WTC11 (cell line): ENCODE measurements around the gene ZFPM1. TPM values are rescaled to one million over a fixed set of nuclear protein-coding genes. Genes with fewer than 3 reads are reported as not detected.

ENCODE experiments used
- EMX1 ChIP-seq: fragments of 250-450 bp; sonication (Bioruptor Pico); IDR thresholded peaks from 2 replicates; pipeline ENCODE4 v1.8.0; 2021; ENCODE audit warnings: mild to moderate bottlenecking
- ESRRA ChIP-seq: sonication (generic); formaldehyde crosslinking; IDR thresholded peaks from 2 replicates; pipeline ENCODE4 v1.8.1; 2022; ENCODE audit warnings: mild to moderate bottlenecking, missing genetic modification reagents, borderline replicate concordance
- FOXK1 ChIP-seq: sonication (generic); formaldehyde crosslinking; IDR thresholded peaks from 2 replicates; pipeline ENCODE4 v1.8.0; 2022; ENCODE audit warnings: mild to moderate bottlenecking, moderate library complexity, missing genetic modification reagents
- MXD4 ChIP-seq: fragments of 250-450 bp; sonication (Bioruptor Pico); IDR thresholded peaks from 2 replicates; pipeline ENCODE4 v1.8.0; 2021; ENCODE audit warnings: mild to moderate bottlenecking, moderate library complexity, borderline replicate concordance
- NFATC4 ChIP-seq: fragments of 250-450 bp; sonication (Bioruptor Pico); IDR thresholded peaks from 2 replicates; pipeline ENCODE4 v1.9.0; 2021; ENCODE audit warnings: mild to moderate bottlenecking
- NR2C2 ChIP-seq: sonication (generic); formaldehyde crosslinking; IDR thresholded peaks from 2 replicates; pipeline ENCODE4 v1.8.0; 2022; ENCODE audit warnings: mild to moderate bottlenecking, missing genetic modification reagents
- ZNF121 ChIP-seq: sonication (generic); formaldehyde crosslinking; IDR thresholded peaks from 2 replicates; pipeline ENCODE4 v1.8.0; 2023; ENCODE audit warnings: missing genetic modification reagents
- ZNF138 ChIP-seq: sonication (generic); formaldehyde crosslinking; conservative IDR thresholded peaks from 2 replicates; pipeline ENCODE4 v1.8.1; 2022; ENCODE audit warnings: mild to moderate bottlenecking, moderate library complexity, missing genetic modification reagents
- ZNF219 ChIP-seq: sonication (generic); formaldehyde crosslinking; IDR thresholded peaks from 2 replicates; pipeline ENCODE4 v1.8.0; 2023; ENCODE audit warnings: missing genetic modification reagents, mild to moderate bottlenecking, borderline replicate concordance
- total RNA-seq: library from RNA; stranded (reverse); gene quantifications from 3 replicates; pipeline ENCODE4 v1.2.3, GENCODE V29; 2021
- TF ChIP-seq, protein P1 (sequence below): fragments of 250-450 bp; sonication (Bioruptor Pico); IDR thresholded peaks from 2 replicates; pipeline ENCODE4 v1.8.0; 2021; ENCODE audit warnings: mild to moderate bottlenecking
- TF ChIP-seq, protein P2 (sequence below): sonication (generic); formaldehyde crosslinking; IDR thresholded peaks from 2 replicates; pipeline ENCODE4 v1.8.0; 2022; ENCODE audit warnings: mild to moderate bottlenecking, missing genetic modification reagents
- TF ChIP-seq, protein P3 (sequence below): sonication (generic); formaldehyde crosslinking; IDR thresholded peaks from 2 replicates; pipeline ENCODE4 v1.8.1; 2022; ENCODE audit warnings: missing genetic modification reagents, borderline replicate concordance
- TF ChIP-seq, protein P4 (sequence below): sonication (generic); formaldehyde crosslinking; IDR thresholded peaks from 2 replicates; pipeline ENCODE4 v1.8.0; 2022; ENCODE audit warnings: mild to moderate bottlenecking, missing genetic modification reagents
- TF ChIP-seq, protein P5 (sequence below): fragments of 250-450 bp; sonication (Bioruptor Pico); IDR thresholded peaks from 2 replicates; pipeline ENCODE4 v1.9.0; 2021; ENCODE audit warnings: mild to moderate bottlenecking
- TF ChIP-seq, protein P6 (sequence below): fragments of 250-450 bp; sonication (Bioruptor Pico); IDR thresholded peaks from 2 replicates; pipeline ENCODE4 v1.9.0; 2021; ENCODE audit warnings: mild to moderate bottlenecking, borderline replicate concordance
- TF ChIP-seq, protein P7 (sequence below): sonication (generic); formaldehyde crosslinking; IDR thresholded peaks from 2 replicates; pipeline ENCODE4 v1.8.1; 2022; ENCODE audit warnings: mild to moderate bottlenecking, missing genetic modification reagents, moderate library complexity, borderline replicate concordance
- TF ChIP-seq, protein P8 (sequence below): sonication (generic); formaldehyde crosslinking; conservative IDR thresholded peaks from 2 replicates; pipeline ENCODE4 v1.8.1; 2023; ENCODE audit warnings: mild to moderate bottlenecking, low read depth, missing genetic modification reagents, moderate library complexity
- TF ChIP-seq, protein P9 (sequence below): fragments of 250-450 bp; sonication (Bioruptor Pico); IDR thresholded peaks from 2 replicates; pipeline ENCODE4 v1.9.0; 2021; ENCODE audit warnings: mild to moderate bottlenecking
- TF ChIP-seq, protein P10 (sequence below): sonication (generic); formaldehyde crosslinking; IDR thresholded peaks from 2 replicates; pipeline ENCODE4 v1.8.1; 2023; ENCODE audit warnings: mild to moderate bottlenecking, moderate library complexity, missing genetic modification reagents

The ZFPM1 gene
- total RNA-seq, 1 experiment from 2014 or later: 9.3 TPM

DNA sequence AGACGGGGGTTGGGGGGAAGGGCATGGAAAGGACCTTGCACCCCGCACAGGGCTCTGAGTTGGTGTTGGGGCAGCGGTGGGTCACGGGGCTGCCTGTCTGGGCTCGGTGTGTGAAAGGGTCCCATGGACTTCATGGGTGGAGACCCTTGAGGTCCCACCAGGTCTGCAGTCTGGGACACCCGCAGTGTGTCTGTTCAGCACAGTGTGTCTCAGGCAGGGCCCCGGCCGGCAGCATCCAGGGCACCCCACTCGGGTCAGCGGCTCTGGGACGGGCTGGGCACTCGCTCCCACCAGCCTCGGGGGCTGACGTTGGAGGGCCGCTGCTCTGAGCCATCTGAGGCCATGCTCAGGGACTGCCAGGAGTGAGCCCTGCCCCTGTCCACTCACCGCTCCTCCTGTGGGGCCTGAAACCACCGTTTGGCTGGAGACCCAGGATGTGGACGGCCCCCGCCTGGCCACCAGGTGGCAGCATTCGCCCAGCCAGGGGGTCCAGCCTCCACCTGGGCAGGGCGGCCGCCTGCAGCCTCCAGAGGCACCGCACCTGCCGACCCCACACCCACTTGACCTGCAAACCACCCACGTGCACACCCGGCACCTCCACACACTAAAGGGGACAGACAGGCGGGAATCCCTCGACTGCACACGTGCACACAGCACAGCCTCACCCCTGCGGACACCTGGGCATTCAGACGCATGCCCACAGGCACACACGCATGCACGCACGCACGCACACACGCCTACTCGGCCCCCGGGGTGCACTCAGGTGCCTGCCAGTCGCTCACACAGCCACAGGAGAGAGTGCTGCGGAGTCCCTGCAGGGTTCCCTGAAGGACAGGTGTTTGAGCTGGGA, 10.1 kb upstream of the ZFPM1 start (continued):
- TF ChIP-seq, protein P1, sequence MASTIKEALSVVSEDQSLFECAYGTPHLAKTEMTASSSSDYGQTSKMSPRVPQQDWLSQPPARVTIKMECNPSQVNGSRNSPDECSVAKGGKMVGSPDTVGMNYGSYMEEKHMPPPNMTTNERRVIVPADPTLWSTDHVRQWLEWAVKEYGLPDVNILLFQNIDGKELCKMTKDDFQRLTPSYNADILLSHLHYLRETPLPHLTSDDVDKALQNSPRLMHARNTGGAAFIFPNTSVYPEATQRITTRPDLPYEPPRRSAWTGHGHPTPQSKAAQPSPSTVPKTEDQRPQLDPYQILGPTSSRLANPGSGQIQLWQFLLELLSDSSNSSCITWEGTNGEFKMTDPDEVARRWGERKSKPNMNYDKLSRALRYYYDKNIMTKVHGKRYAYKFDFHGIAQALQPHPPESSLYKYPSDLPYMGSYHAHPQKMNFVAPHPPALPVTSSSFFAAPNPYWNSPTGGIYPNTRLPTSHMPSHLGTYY (CRISPR knock-in tag): no peak
- TF ChIP-seq MXD4: no peak
- TF ChIP-seq ZNF138 (CRISPR knock-in tag): no peak
- TF ChIP-seq, protein P2, sequence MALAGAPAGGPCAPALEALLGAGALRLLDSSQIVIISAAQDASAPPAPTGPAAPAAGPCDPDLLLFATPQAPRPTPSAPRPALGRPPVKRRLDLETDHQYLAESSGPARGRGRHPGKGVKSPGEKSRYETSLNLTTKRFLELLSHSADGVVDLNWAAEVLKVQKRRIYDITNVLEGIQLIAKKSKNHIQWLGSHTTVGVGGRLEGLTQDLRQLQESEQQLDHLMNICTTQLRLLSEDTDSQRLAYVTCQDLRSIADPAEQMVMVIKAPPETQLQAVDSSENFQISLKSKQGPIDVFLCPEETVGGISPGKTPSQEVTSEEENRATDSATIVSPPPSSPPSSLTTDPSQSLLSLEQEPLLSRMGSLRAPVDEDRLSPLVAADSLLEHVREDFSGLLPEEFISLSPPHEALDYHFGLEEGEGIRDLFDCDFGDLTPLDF: no peak
- TF ChIP-seq ZNF219: no peak
- TF ChIP-seq, protein P3, sequence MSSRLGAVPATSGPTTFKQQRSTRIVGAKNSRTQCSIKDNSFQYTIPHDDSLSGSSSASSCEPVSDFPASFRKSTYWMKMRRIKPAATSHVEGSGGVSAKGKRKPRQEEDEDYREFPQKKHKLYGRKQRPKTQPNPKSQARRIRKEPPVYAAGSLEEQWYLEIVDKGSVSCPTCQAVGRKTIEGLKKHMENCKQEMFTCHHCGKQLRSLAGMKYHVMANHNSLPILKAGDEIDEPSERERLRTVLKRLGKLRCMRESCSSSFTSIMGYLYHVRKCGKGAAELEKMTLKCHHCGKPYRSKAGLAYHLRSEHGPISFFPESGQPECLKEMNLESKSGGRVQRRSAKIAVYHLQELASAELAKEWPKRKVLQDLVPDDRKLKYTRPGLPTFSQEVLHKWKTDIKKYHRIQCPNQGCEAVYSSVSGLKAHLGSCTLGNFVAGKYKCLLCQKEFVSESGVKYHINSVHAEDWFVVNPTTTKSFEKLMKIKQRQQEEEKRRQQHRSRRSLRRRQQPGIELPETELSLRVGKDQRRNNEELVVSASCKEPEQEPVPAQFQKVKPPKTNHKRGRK (CRISPR knock-in tag): no peak
- TF ChIP-seq NFATC4 (CRISPR knock-in tag): no peak
- TF ChIP-seq EMX1: no peak
- TF ChIP-seq, protein P4, sequence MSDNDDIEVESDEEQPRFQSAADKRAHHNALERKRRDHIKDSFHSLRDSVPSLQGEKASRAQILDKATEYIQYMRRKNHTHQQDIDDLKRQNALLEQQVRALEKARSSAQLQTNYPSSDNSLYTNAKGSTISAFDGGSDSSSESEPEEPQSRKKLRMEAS (CRISPR knock-in tag): peak; percentile 38; the same call in 1 of the 2 replicates
- TF ChIP-seq ZNF121: no peak
- TF ChIP-seq, protein P5, sequence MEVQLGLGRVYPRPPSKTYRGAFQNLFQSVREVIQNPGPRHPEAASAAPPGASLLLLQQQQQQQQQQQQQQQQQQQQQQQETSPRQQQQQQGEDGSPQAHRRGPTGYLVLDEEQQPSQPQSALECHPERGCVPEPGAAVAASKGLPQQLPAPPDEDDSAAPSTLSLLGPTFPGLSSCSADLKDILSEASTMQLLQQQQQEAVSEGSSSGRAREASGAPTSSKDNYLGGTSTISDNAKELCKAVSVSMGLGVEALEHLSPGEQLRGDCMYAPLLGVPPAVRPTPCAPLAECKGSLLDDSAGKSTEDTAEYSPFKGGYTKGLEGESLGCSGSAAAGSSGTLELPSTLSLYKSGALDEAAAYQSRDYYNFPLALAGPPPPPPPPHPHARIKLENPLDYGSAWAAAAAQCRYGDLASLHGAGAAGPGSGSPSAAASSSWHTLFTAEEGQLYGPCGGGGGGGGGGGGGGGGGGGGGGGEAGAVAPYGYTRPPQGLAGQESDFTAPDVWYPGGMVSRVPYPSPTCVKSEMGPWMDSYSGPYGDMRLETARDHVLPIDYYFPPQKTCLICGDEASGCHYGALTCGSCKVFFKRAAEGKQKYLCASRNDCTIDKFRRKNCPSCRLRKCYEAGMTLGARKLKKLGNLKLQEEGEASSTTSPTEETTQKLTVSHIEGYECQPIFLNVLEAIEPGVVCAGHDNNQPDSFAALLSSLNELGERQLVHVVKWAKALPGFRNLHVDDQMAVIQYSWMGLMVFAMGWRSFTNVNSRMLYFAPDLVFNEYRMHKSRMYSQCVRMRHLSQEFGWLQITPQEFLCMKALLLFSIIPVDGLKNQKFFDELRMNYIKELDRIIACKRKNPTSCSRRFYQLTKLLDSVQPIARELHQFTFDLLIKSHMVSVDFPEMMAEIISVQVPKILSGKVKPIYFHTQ (CRISPR knock-in tag): no peak
- TF ChIP-seq, protein P6, sequence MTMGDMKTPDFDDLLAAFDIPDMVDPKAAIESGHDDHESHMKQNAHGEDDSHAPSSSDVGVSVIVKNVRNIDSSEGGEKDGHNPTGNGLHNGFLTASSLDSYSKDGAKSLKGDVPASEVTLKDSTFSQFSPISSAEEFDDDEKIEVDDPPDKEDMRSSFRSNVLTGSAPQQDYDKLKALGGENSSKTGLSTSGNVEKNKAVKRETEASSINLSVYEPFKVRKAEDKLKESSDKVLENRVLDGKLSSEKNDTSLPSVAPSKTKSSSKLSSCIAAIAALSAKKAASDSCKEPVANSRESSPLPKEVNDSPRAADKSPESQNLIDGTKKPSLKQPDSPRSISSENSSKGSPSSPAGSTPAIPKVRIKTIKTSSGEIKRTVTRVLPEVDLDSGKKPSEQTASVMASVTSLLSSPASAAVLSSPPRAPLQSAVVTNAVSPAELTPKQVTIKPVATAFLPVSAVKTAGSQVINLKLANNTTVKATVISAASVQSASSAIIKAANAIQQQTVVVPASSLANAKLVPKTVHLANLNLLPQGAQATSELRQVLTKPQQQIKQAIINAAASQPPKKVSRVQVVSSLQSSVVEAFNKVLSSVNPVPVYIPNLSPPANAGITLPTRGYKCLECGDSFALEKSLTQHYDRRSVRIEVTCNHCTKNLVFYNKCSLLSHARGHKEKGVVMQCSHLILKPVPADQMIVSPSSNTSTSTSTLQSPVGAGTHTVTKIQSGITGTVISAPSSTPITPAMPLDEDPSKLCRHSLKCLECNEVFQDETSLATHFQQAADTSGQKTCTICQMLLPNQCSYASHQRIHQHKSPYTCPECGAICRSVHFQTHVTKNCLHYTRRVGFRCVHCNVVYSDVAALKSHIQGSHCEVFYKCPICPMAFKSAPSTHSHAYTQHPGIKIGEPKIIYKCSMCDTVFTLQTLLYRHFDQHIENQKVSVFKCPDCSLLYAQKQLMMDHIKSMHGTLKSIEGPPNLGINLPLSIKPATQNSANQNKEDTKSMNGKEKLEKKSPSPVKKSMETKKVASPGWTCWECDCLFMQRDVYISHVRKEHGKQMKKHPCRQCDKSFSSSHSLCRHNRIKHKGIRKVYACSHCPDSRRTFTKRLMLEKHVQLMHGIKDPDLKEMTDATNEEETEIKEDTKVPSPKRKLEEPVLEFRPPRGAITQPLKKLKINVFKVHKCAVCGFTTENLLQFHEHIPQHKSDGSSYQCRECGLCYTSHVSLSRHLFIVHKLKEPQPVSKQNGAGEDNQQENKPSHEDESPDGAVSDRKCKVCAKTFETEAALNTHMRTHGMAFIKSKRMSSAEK (CRISPR knock-in tag): no peak
- 0 out of 2 replicates have a peak, but pooled peaks have one; percentile 28 for TF ChIP-seq FOXK1 (CRISPR knock-in tag)
- TF ChIP-seq, protein P7, sequence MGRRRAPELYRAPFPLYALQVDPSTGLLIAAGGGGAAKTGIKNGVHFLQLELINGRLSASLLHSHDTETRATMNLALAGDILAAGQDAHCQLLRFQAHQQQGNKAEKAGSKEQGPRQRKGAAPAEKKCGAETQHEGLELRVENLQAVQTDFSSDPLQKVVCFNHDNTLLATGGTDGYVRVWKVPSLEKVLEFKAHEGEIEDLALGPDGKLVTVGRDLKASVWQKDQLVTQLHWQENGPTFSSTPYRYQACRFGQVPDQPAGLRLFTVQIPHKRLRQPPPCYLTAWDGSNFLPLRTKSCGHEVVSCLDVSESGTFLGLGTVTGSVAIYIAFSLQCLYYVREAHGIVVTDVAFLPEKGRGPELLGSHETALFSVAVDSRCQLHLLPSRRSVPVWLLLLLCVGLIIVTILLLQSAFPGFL (CRISPR knock-in tag): no peak
- TF ChIP-seq, protein P8, sequence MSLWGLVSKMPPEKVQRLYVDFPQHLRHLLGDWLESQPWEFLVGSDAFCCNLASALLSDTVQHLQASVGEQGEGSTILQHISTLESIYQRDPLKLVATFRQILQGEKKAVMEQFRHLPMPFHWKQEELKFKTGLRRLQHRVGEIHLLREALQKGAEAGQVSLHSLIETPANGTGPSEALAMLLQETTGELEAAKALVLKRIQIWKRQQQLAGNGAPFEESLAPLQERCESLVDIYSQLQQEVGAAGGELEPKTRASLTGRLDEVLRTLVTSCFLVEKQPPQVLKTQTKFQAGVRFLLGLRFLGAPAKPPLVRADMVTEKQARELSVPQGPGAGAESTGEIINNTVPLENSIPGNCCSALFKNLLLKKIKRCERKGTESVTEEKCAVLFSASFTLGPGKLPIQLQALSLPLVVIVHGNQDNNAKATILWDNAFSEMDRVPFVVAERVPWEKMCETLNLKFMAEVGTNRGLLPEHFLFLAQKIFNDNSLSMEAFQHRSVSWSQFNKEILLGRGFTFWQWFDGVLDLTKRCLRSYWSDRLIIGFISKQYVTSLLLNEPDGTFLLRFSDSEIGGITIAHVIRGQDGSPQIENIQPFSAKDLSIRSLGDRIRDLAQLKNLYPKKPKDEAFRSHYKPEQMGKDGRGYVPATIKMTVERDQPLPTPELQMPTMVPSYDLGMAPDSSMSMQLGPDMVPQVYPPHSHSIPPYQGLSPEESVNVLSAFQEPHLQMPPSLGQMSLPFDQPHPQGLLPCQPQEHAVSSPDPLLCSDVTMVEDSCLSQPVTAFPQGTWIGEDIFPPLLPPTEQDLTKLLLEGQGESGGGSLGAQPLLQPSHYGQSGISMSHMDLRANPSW (CRISPR knock-in tag): no peak
- TF ChIP-seq, protein P9, sequence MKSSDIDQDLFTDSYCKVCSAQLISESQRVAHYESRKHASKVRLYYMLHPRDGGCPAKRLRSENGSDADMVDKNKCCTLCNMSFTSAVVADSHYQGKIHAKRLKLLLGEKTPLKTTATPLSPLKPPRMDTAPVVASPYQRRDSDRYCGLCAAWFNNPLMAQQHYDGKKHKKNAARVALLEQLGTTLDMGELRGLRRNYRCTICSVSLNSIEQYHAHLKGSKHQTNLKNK (CRISPR knock-in tag): no peak
- TF ChIP-seq NR2C2 (CRISPR knock-in tag): no peak
- no peak for TF ChIP-seq ESRRA
- TF ChIP-seq, protein P10, sequence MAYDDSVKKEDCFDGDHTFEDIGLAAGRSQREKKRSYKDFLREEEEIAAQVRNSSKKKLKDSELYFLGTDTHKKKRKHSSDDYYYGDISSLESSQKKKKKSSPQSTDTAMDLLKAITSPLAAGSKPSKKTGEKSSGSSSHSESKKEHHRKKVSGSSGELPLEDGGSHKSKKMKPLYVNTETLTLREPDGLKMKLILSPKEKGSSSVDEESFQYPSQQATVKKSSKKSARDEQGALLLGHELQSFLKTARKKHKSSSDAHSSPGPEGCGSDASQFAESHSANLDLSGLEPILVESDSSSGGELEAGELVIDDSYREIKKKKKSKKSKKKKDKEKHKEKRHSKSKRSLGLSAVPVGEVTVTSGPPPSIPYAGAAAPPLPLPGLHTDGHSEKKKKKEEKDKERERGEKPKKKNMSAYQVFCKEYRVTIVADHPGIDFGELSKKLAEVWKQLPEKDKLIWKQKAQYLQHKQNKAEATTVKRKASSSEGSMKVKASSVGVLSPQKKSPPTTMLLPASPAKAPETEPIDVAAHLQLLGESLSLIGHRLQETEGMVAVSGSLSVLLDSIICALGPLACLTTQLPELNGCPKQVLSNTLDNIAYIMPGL (CRISPR knock-in tag): no peak
